Measurements from ENCODE around the gene ADAMTS8.

GRCh38 chr11:130370845-130371590, 57.4 kb downstream of the ADAMTS8 start:
- TF ChIP-seq POLR2A (IDR thresholded peaks at IDR 0.05) (no peak), POLR2AphosphoS5 (IDR thresholded peaks at IDR 0.05; ENCODE audit: insufficient read depth in 1 of 2, low read depth in 1 of 2) (no peak), CTCF (IDR thresholded peaks at IDR 0.05) (no peak)

Data from vagina (tissue), 2 donors.